HCT116 (cell line): ENCODE measurements around the gene SLC1A1.

Experiments used
- CTCF ChIP-seq, 3 experiments: fragments of 200-600 bp in 1 of 3; sonication (generic) in 1 of 3; IDR thresholded peaks in 2 of 3; conservative IDR thresholded peaks in 1 of 3; 2 replicates each; pipeline ENCODE4 v1.5.1; 2012 to 2017; ENCODE audit warnings: low read depth in 2 of 3, low read length in 2 of 3, antibody characterized with exemption in 1 of 3, borderline replicate concordance in 1 of 3, control low read depth in 1 of 3, mild to moderate bottlenecking in 1 of 3, mixed read lengths in 1 of 3, mixed run types in 1 of 3, moderate library complexity in 1 of 3; ENCODE audit not compliant: insufficient read depth in 1 of 3
- EGR1 ChIP-seq: IDR thresholded peaks from 2 replicates; pipeline ENCODE4 v1.6.1; 2012; ENCODE audit warnings: low read depth
- EZH2 ChIP-seq: fragments of 200-600 bp; sonication (generic); IDR thresholded peaks from 2 replicates; pipeline ENCODE4 v1.6.1; 2017; ENCODE audit warnings: antibody characterized with exemption, mixed run types
- POLR2A ChIP-seq: IDR thresholded peaks from 2 replicates; pipeline ENCODE4 v1.7.0; 2011; ENCODE audit warnings: borderline replicate concordance; ENCODE audit not compliant: insufficient read depth, insufficient read length; ENCODE audit errors: extremely low read depth
- POLR2AphosphoS5 ChIP-seq: IDR thresholded peaks from 2 replicates; pipeline ENCODE4 v1.6.1; 2011; ENCODE audit warnings: mild to moderate bottlenecking, low read depth, low read length, moderate library complexity
- RAD21 ChIP-seq: IDR thresholded peaks from 2 replicates; pipeline ENCODE4 v1.6.1; 2012; ENCODE audit warnings: low read depth, mild to moderate bottlenecking
- SIN3A ChIP-seq: IDR thresholded peaks from 2 replicates; pipeline ENCODE4 v1.6.1; 2012; ENCODE audit warnings: low read depth
- SP1 ChIP-seq: IDR thresholded peaks from 2 replicates; pipeline ENCODE4 v1.6.1; 2012; ENCODE audit warnings: low read depth
- YY1 ChIP-seq: IDR thresholded peaks from 2 replicates; pipeline ENCODE4 v1.6.1; 2011; ENCODE audit warnings: low read length, low read depth, moderate library complexity, mild to moderate bottlenecking; ENCODE audit not compliant: insufficient replicate concordance; ENCODE audit errors: extremely low read depth
- ZNF274 ChIP-seq: fragments of 200-500 bp; sonication (Bioruptor generic); IDR thresholded peaks from 2 replicates; pipeline ENCODE4 v1.6.1; 2014; ENCODE audit warnings: mild to moderate bottlenecking, low read depth, low read length, inconsistent platforms
- TF ChIP-seq, protein P1 (sequence below): IDR thresholded peaks from 2 replicates; pipeline ENCODE4 v1.6.1; 2012; ENCODE audit warnings: low read depth
- TF ChIP-seq, protein P2 (sequence below): IDR thresholded peaks from 2 replicates; pipeline ENCODE4 v1.6.1; 2012

GRCh38 chr9:4508907-4509589 lies 18.8 kb downstream of the SLC1A1 start:
- TF ChIP-seq SP1 = no peak
- no peak for TF ChIP-seq CTCF (IDR thresholded peaks at IDR 0.05 in 2 of 3, conservative IDR thresholded peaks at IDR 0.05 in 1 of 3; ENCODE audit: borderline replicate concordance in 1 of 3, insufficient read depth in 1 of 3, low read depth in 2 of 3, low read length in 2 of 3)
- no peak for TF ChIP-seq EGR1
- no peak for TF ChIP-seq ZNF274
- TF ChIP-seq SIN3A = no peak
- TF ChIP-seq, protein P1, sequence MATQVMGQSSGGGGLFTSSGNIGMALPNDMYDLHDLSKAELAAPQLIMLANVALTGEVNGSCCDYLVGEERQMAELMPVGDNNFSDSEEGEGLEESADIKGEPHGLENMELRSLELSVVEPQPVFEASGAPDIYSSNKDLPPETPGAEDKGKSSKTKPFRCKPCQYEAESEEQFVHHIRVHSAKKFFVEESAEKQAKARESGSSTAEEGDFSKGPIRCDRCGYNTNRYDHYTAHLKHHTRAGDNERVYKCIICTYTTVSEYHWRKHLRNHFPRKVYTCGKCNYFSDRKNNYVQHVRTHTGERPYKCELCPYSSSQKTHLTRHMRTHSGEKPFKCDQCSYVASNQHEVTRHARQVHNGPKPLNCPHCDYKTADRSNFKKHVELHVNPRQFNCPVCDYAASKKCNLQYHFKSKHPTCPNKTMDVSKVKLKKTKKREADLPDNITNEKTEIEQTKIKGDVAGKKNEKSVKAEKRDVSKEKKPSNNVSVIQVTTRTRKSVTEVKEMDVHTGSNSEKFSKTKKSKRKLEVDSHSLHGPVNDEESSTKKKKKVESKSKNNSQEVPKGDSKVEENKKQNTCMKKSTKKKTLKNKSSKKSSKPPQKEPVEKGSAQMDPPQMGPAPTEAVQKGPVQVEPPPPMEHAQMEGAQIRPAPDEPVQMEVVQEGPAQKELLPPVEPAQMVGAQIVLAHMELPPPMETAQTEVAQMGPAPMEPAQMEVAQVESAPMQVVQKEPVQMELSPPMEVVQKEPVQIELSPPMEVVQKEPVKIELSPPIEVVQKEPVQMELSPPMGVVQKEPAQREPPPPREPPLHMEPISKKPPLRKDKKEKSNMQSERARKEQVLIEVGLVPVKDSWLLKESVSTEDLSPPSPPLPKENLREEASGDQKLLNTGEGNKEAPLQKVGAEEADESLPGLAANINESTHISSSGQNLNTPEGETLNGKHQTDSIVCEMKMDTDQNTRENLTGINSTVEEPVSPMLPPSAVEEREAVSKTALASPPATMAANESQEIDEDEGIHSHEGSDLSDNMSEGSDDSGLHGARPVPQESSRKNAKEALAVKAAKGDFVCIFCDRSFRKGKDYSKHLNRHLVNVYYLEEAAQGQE = no peak
- TF ChIP-seq POLR2A = no peak
- TF ChIP-seq POLR2AphosphoS5 = no peak
- no peak for TF ChIP-seq EZH2
- TF ChIP-seq, protein P2, sequence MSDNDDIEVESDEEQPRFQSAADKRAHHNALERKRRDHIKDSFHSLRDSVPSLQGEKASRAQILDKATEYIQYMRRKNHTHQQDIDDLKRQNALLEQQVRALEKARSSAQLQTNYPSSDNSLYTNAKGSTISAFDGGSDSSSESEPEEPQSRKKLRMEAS = no peak
- TF ChIP-seq YY1 = no peak
- no peak for TF ChIP-seq RAD21
